ENCODE results near the gene SKAP2.

DNA sequence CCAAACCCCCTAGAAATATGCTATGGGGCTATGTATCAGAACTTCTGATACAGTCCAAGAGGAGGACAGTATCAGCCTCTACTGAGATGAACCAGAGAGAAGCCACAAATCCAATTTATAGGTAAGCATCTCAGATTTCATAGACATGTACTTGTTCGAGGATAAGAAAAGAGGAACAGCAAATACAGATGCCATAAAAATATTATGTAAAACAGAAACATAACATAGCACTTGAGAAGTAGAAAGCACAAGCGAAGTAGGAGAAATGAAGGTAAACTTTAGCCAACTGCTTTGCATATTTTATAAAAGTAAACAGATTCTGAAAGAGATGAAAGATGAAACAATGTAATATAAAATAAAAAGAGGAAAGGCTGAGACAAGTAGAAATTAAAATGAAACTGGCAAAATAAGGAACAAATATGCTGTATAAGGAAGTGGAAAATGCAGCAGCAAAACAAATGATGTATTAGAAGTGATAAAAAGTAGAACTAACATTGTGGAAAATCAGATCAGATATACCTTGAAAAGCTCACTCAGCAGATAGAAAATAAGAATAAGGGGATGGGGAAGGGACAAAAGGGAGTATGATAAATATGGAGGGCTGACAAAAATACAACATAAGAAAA lies 135.1 kb downstream of the SKAP2 start:
- TF ChIP-seq CTCF (conservative IDR thresholded peaks at IDR 0.05; ENCODE audit: low read depth in 2 of 2) (no peak), EZH2 (IDR thresholded peaks at IDR 0.05; ENCODE audit: low read depth, unreplicated experiment) (no peak), ZNF114 (CRISPR knock-in tag; IDR thresholded peaks at IDR 0.05) (no peak), POLR2AphosphoS5 (IDR thresholded peaks at IDR 0.05; ENCODE audit: low read depth) (no peak), CREB1 (CRISPR knock-in tag; IDR thresholded peaks at IDR 0.05; ENCODE audit: low read depth) (no peak), NANOG (IDR thresholded peaks at IDR 0.05; ENCODE audit: borderline replicate concordance) (no peak), STAT1 (IDR thresholded peaks at IDR 0.05; ENCODE audit: unreplicated experiment) (no peak)
- TF ChIP-seq, protein P1, sequence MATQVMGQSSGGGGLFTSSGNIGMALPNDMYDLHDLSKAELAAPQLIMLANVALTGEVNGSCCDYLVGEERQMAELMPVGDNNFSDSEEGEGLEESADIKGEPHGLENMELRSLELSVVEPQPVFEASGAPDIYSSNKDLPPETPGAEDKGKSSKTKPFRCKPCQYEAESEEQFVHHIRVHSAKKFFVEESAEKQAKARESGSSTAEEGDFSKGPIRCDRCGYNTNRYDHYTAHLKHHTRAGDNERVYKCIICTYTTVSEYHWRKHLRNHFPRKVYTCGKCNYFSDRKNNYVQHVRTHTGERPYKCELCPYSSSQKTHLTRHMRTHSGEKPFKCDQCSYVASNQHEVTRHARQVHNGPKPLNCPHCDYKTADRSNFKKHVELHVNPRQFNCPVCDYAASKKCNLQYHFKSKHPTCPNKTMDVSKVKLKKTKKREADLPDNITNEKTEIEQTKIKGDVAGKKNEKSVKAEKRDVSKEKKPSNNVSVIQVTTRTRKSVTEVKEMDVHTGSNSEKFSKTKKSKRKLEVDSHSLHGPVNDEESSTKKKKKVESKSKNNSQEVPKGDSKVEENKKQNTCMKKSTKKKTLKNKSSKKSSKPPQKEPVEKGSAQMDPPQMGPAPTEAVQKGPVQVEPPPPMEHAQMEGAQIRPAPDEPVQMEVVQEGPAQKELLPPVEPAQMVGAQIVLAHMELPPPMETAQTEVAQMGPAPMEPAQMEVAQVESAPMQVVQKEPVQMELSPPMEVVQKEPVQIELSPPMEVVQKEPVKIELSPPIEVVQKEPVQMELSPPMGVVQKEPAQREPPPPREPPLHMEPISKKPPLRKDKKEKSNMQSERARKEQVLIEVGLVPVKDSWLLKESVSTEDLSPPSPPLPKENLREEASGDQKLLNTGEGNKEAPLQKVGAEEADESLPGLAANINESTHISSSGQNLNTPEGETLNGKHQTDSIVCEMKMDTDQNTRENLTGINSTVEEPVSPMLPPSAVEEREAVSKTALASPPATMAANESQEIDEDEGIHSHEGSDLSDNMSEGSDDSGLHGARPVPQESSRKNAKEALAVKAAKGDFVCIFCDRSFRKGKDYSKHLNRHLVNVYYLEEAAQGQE (IDR thresholded peaks at IDR 0.05; ENCODE audit: unreplicated experiment) = no peak
- TF ChIP-seq, protein P2, sequence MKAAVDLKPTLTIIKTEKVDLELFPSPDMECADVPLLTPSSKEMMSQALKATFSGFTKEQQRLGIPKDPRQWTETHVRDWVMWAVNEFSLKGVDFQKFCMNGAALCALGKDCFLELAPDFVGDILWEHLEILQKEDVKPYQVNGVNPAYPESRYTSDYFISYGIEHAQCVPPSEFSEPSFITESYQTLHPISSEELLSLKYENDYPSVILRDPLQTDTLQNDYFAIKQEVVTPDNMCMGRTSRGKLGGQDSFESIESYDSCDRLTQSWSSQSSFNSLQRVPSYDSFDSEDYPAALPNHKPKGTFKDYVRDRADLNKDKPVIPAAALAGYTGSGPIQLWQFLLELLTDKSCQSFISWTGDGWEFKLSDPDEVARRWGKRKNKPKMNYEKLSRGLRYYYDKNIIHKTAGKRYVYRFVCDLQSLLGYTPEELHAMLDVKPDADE (IDR thresholded peaks at IDR 0.05) = no peak

Measured in GM23338 (cell line).